Tibial artery (tissue), 4 donors: ENCODE results near the gene INPPL1.

Source experiments
- DNase-seq, 2 donors: peaks; one replicate each; pipeline ENCODE4 v3.0.0-alpha.2; 2019
- H3K27ac ChIP-seq, 2 donors: fragments of 200-600 bp; sonication (generic) in 1 of 2; 1 replicate in 1 of 2; 2 replicates in 1 of 2; pipeline ENCODE4 v1.5.1; 2018 to 2019; ENCODE audit warnings: mild to moderate bottlenecking in 1 of 2
- H3K27me3 ChIP-seq, 2 donors: fragments of 200-600 bp; sonication (generic) in 1 of 2; one replicate each; pipeline versions ENCODE4 v1.5.1 to v1.6.0; 2016 to 2019
- H3K36me3 ChIP-seq, 3 donors: fragments of 200-600 bp; sonication (generic) in 2 of 3; one replicate each; pipeline ENCODE4 v1.5.1; 2016 to 2019; ENCODE audit warnings: mild to moderate bottlenecking in 2 of 3
- H3K4me1 ChIP-seq, 4 donors: fragments of 200-600 bp; sonication (generic) in 2 of 4; 1 replicate in 3 of 4; 2 replicates in 1 of 4; pipeline ENCODE4 v1.5.1; 2016 to 2019
- H3K4me3 ChIP-seq, 2 donors: fragments of 200-600 bp; sonication (generic) in 1 of 2; 1 replicate in 1 of 2; 2 replicates in 1 of 2; pipeline ENCODE4 v1.5.1; 2018 to 2019; ENCODE audit warnings: mild to moderate bottlenecking in 2 of 2
- H3K9me3 ChIP-seq, 3 donors: fragments of 200-600 bp; sonication (generic) in 1 of 3; one replicate each; pipeline ENCODE4 v1.5.1; 2016 to 2019
- intact Hi-C: fragments of 100-400 bp; cut with DNase I; formaldehyde crosslinking; loops from one replicate; pipeline ENCODE4 v1.15.0; 2023; ENCODE audit warnings: low total_unique reads
- TF ChIP-seq, protein P1 (sequence below), 2 experiments: fragments of 200-600 bp in 1 of 2; fragments of 450-650 bp in 1 of 2; IDR thresholded peaks; one replicate each; pipeline ENCODE4 v1.5.1; 2017 to 2019; ENCODE audit warnings: antibody characterized with exemption in 2 of 2, mild to moderate bottlenecking in 1 of 2, moderate library complexity in 1 of 2

Gene INPPL1

DNA sequence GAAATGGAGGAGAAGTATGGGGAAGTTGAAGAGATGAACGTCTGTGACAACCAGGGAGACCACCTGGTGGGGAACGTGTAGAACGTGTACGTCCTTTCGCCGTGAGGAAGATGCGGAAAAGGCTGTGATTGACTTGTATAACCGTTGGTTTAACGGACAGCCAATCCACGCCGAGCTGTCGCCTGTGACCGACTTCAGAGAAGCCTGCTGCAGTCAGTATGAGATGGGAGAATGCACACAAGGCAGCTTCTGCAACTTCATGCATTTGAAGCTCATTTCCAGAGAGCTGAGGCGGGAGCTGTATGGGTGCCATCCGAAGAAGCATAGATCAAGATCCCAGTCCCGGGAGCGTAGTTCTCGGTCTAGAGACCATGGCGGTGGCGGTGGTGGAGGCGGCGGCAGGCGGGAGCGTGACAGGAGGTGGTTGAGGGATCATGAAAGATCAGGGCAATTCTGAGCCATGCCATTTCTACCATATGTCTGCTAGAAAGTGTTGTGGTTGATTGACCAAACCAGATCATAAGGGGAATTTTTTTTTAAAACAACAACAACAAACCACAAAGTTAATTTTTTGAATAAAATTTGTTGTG, 56.3 kb downstream of the INPPL1 start:
- Histone ChIP-seq H3K36me3 (no peaks in the 10 kb centered on the region), H3K27me3 (peaks cover 0 to 3% of the 10 kb centered on the region in 2 donors), H3K4me3 (no peak overlapping the region), H3K4me1 (no peaks in the 10 kb centered on the region), H3K27ac (no peak overlapping the region), H3K9me3 (no peaks in the 10 kb centered on the region)
- intact Hi-C loops: no loop called here
- no peak for DNase-seq
- TF ChIP-seq, protein P1, sequence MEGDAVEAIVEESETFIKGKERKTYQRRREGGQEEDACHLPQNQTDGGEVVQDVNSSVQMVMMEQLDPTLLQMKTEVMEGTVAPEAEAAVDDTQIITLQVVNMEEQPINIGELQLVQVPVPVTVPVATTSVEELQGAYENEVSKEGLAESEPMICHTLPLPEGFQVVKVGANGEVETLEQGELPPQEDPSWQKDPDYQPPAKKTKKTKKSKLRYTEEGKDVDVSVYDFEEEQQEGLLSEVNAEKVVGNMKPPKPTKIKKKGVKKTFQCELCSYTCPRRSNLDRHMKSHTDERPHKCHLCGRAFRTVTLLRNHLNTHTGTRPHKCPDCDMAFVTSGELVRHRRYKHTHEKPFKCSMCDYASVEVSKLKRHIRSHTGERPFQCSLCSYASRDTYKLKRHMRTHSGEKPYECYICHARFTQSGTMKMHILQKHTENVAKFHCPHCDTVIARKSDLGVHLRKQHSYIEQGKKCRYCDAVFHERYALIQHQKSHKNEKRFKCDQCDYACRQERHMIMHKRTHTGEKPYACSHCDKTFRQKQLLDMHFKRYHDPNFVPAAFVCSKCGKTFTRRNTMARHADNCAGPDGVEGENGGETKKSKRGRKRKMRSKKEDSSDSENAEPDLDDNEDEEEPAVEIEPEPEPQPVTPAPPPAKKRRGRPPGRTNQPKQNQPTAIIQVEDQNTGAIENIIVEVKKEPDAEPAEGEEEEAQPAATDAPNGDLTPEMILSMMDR (IDR thresholded peaks at IDR 0.05): no peak

DNA sequence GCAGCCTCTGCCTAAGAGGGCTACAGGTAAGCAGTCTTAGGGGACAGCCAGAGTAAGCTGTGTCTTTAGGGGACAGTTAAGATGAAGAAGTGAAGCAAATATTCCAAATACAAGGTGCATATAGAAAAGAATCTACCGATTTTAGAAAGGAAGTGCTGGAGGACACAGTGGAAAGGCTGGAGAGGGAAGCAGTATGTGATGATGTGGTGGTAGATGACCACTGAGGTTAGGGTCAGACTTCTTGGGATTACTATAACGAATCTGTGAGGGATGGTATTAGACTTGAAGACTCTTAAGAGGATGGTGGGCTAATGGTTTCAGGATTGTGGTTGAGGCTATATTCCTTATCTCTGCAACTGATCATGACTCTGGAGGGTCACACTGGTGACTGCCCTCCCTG, 59.4 kb downstream of the INPPL1 start:
- Histone ChIP-seq H3K27ac (no peak overlapping the region), H3K4me1 (no peaks in the 10 kb centered on the region), H3K36me3 (no peaks in the 10 kb centered on the region), H3K27me3 (peaks cover 0 to 6% of the 10 kb centered on the region in 2 donors), H3K9me3 (no peaks in the 10 kb centered on the region), H3K4me3 (no peak overlapping the region)
- TF ChIP-seq, protein P1 (IDR thresholded peaks at IDR 0.05): no peak
- no peak for DNase-seq
- intact Hi-C loops: no loop called here

DNA sequence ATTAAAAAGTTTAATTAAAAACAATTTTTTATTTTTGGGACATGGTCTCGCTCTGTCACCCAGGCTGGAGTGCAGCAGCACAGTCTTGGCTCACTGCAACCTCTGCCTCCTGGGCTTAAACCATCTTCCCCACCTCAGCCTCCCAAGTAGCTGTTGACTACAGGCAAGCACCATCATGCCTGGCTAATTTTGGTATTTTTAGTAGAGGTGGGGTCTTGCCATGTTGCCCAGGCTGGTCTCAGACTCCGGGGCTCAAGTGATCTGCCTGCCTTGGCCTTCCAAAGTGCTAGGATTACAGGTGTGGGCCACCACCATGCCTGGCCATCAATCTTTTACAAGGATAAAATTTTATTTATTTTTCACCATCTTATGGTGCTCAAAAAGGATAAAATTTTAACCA, 62.7 kb downstream of the INPPL1 start:
- peaks cover 0 to 3% (median 0%) of the 10 kb centered on the region in 3 donors for H3K36me3 ChIP-seq
- DNase-seq: no peak
- no peak overlapping the region for H3K27ac ChIP-seq
- H3K4me1 ChIP-seq: no peaks in the 10 kb centered on the region
- no peak overlapping the region for H3K4me3 ChIP-seq
- TF ChIP-seq, protein P1 (IDR thresholded peaks at IDR 0.05): no peak
- peaks cover 0 to 6% of the 10 kb centered on the region in 2 donors for H3K27me3 ChIP-seq
- intact Hi-C loops: no loop called here
- H3K9me3 ChIP-seq: no peaks in the 10 kb centered on the region
